Prostate gland (tissue), 2 donors: Measurements from ENCODE around the gene SLC5A10. TPM values are rescaled to one million over a fixed set of nuclear protein-coding genes. Genes with fewer than 3 reads are reported as not detected.

Experiments used
- DNase-seq: peaks from one replicate; pipeline ENCODE4 v3.0.0-alpha.2; 2019; ENCODE audit warnings: low spot score
- H3K27ac ChIP-seq, 2 donors: fragments of 200-600 bp; sonication (generic); 2 replicates each; pipeline ENCODE4 v1.5.1; 2017 to 2019
- H3K27me3 ChIP-seq: fragments of 200-600 bp; sonication (generic); replicated peaks from 2 replicates; pipeline ENCODE4 v1.5.1; 2019; ENCODE audit not compliant: insufficient read depth
- H3K36me3 ChIP-seq, 2 donors: fragments of 200-600 bp; sonication (generic); 1 replicate in 1 of 2; 2 replicates in 1 of 2; pipeline versions ENCODE4 v1.5.1 to v1.8.1; 2017 to 2019
- H3K4me1 ChIP-seq: fragments of 200-600 bp; sonication (generic); replicated peaks from 2 replicates; pipeline ENCODE4 v1.5.1; 2019
- H3K4me3 ChIP-seq, 2 donors: fragments of 200-600 bp; sonication (generic); 2 replicates each; pipeline ENCODE4 v1.5.1; 2017 to 2019
- H3K9me3 ChIP-seq: fragments of 200-600 bp; sonication (generic); 2 replicates; pipeline ENCODE4 v1.5.1; 2017
- POLR2A ChIP-seq: fragments of 450-650 bp; IDR thresholded peaks from one replicate; pipeline ENCODE4 v1.6.1; 2016; ENCODE audit warnings: antibody characterized with exemption, mild to moderate bottlenecking
- POLR2AphosphoS5 ChIP-seq: sonication (generic); formaldehyde crosslinking; IDR thresholded peaks from one replicate; pipeline ENCODE4 v1.6.1; 2017; ENCODE audit warnings: antibody characterized with exemption
- WGBS: methylation state at CpG from one replicate; pipeline ENCODE4 v1.1.5; 2018; 5-methylcytosine and 5-hydroxymethylcytosine counted together
- intact Hi-C: fragments of 100-400 bp; cut with DNase I; formaldehyde crosslinking; loops from one replicate; pipeline ENCODE4 v1.14.2; 2022
- total RNA-seq, 2 donors: library from RNA; depleted of rRNA; stranded (reverse); fragments of >200 nt; gene quantifications; one replicate each; pipeline ENCODE4 v1.1.0, GENCODE V29; 2016
- TF ChIP-seq, protein P1 (sequence below), 4 experiments: fragments of 200-600 bp in 2 of 4; fragments of 450-650 bp in 2 of 4; sonication (generic) in 2 of 4; IDR thresholded peaks; 1 replicate in 3 of 4; 2 replicates in 1 of 4; pipeline ENCODE4 v1.5.1; 2016 to 2019; ENCODE audit warnings: antibody characterized with exemption in 4 of 4, mild to moderate bottlenecking in 2 of 4, moderate library complexity in 2 of 4

The SLC5A10 gene
- total RNA-seq, 2 donors from 2014 or later, result not detected

DNA sequence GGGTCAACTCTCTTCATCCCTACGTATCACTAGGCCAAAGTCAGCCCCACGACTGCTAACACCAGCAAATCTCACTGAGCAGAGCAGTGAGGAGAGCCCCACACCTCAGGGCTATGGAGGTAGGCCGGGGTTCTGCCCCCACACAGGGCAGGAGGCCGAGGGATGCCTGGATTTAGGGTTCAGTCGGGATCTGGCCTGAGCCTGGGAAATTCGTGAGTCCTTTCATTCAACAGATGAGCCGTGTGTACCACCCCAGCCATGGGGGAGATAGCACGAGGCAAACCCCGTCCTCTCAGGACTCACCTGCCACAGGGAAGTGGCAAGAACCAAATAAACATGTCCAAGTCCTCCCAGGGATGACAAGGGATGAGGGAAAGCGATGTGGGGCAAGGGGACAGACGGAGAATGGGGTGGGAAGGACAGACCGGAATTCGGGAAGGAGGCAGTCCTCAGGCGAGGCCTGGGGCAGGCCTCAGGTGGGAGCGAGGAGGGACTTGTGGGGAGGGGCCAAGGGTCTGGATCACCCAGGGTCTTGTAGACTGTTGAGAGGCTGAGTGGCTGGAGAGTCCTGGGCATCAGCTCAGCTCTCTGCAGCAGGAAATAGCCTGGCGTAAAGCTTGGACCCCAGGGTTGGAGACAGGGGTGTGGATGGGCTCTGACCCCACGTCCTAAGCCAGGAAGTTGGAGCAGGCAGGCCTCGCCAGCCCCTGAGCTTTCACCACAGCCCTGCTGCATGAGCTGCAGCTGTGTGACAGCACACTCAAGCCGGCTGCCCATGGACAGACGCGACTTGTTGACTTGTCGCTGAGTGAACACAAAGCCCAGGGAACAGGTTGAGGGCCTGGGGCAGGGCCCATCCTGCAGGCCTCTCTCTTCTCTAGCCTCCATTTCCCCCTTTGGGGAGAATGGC lies 60.5 kb downstream of the SLC5A10 start:
- intact Hi-C loops, result no loop called here
- WGBS, result 93% methylated on average over 22 of the region's 22 CpGs
- Histone ChIP-seq H3K36me3 (no peaks in the 10 kb centered on the region), H3K27me3 (no peaks in the 10 kb centered on the region), H3K9me3 (no peaks in the 10 kb centered on the region), H3K4me3 (no peak overlapping the region), H3K4me1 (no peaks in the 10 kb centered on the region), H3K27ac (no peak overlapping the region)
- no peak for DNase-seq
- no peak for TF ChIP-seq POLR2AphosphoS5

DNA sequence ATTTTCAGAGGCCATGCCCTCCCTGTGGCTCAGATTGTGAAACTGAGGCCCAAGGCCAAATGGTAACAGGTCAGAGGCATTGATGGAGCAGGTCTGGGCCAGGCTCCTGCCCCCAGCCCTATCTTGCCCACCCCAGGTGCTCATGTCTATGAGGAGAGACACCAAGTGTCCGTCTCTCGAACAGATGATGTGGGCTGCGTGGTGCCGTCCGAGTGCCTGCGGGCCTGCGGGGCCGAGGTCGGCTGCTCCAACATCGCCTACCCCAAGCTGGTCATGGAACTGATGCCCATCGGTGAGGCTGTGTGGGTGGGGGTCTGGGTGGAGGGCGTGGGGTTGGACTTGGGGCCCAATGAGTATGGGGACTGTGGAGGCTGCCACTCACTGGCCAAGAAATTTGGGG lies 61.3 kb downstream of the SLC5A10 start:
- Histone ChIP-seq H3K4me3 (no peak overlapping the region), H3K9me3 (no peaks in the 10 kb centered on the region), H3K4me1 (no peaks in the 10 kb centered on the region), H3K27me3 (no peaks in the 10 kb centered on the region), H3K27ac (no peak overlapping the region), H3K36me3 (no peaks in the 10 kb centered on the region)
- 100% methylated on average over 7 of the region's 12 CpGs for WGBS
- DNase-seq, result no peak
- intact Hi-C loops, result no loop called here
- TF ChIP-seq POLR2AphosphoS5 (no peak), POLR2A (no peak)
- TF ChIP-seq, protein P1, sequence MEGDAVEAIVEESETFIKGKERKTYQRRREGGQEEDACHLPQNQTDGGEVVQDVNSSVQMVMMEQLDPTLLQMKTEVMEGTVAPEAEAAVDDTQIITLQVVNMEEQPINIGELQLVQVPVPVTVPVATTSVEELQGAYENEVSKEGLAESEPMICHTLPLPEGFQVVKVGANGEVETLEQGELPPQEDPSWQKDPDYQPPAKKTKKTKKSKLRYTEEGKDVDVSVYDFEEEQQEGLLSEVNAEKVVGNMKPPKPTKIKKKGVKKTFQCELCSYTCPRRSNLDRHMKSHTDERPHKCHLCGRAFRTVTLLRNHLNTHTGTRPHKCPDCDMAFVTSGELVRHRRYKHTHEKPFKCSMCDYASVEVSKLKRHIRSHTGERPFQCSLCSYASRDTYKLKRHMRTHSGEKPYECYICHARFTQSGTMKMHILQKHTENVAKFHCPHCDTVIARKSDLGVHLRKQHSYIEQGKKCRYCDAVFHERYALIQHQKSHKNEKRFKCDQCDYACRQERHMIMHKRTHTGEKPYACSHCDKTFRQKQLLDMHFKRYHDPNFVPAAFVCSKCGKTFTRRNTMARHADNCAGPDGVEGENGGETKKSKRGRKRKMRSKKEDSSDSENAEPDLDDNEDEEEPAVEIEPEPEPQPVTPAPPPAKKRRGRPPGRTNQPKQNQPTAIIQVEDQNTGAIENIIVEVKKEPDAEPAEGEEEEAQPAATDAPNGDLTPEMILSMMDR (IDR thresholded peaks at IDR 0.05), result no peak

DNA sequence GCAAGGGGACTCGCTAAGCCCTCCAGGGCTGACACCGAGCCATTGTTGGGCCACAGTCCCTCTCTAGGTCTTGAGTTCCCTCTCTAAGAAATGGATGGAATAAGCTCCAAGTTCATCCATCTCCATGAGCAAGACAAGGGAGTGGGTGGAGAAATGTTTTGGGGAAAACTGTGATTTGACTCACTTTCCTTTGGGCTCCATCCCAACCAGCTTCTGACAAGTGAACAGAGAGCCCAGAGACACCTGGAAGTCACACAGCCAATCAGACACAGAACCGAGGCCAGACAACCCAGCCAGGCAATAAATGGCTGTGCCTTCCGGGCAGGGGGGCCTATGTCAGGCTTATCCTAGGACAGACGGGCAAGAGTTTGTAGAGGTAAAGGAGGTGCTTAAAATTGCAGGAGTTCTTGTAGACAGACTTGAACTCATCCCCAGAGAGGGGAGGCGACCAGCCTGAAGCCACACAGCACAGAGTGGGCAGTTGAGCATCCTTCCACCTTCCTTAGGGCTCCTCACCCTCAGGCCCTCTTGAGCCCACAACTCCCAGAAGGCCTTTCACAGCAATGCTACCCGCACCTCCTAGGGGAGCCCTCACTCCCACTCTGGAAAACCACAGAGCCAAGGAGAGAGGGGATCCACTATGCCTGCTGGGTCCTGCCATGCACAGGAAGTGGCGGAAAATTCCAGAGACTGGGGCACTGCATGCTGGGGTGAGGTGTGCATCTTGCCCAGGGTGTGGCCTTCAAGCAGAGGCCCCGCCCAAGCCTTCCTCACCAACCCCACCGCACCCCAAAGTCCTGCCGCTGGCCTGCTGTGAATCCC lies 62.1 kb downstream of the SLC5A10 start:
- no peak for DNase-seq
- Histone ChIP-seq H3K36me3 (no peaks in the 10 kb centered on the region), H3K4me1 (no peaks in the 10 kb centered on the region), H3K27me3 (no peaks in the 10 kb centered on the region), H3K9me3 (no peaks in the 10 kb centered on the region), H3K27ac (no peak overlapping the region), H3K4me3 (no peak overlapping the region)
- WGBS, result 94% methylated on average over 11 of the region's 11 CpGs
- no peak for TF ChIP-seq POLR2A
- no peak for TF ChIP-seq POLR2AphosphoS5
- TF ChIP-seq, protein P1 (IDR thresholded peaks at IDR 0.05), result no peak
- intact Hi-C loops, result no loop called here

DNA sequence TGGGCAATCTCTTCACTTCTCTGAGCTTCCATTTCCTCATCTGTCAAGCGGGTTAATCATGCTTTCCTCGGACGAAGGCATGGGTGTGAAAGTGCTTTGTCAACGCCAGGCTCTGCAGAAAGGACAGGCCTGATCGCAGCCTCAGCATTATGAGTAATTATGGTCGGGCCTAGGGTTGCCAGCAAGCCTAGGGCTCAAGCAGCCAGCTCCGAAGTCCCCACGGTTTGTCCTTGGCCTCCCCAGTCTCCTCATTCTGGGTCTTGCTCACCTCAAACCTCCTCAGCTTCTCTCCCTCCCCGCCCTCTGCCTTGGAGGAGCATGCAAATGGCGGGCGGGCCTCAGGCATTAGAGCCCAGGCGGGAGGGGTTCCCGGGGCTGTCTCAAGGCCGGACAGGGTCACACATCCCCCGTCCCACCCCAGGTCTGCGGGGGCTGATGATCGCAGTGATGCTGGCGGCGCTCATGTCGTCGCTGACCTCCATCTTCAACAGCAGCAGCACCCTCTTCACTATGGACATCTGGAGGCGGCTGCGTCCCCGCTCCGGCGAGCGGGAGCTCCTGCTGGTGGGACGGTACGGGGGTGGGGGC lies 62.8 kb downstream of the SLC5A10 start:
- DNase-seq, result no peak
- no peaks in the 10 kb centered on the region for H3K4me1 ChIP-seq
- no peaks in the 10 kb centered on the region for H3K27me3 ChIP-seq
- TF ChIP-seq, protein P1 (IDR thresholded peaks at IDR 0.05), result no peak
- TF ChIP-seq POLR2A (no peak), POLR2AphosphoS5 (no peak)
- intact Hi-C loops, result no loop called here
- H3K9me3 ChIP-seq, result no peaks in the 10 kb centered on the region
- no peak overlapping the region for H3K27ac ChIP-seq
- H3K36me3 ChIP-seq, result no peaks in the 10 kb centered on the region
- H3K4me3 ChIP-seq, result no peak overlapping the region
- WGBS, result 85% methylated on average over 29 of the region's 29 CpGs

DNA sequence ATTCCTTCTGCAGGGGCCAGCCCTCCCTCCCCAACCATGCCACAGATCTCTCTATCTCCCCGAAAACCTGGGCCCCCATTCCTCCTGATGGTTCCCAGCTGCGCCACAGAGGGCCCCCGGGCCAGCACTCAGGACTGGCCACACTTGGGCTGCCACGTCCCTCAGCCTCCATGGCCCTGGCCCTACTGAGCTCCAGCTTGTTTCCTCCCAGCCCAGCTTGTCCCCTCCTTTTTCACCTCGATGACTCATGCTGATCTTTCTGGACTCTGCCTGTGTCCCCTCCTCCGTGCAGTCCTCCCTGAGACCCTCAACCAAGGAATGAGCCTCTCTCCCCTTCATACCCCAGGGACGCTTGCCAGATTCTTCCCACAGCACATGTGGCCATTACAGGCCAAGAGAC lies 63.5 kb downstream of the SLC5A10 start:
- TF ChIP-seq POLR2A (no peak), POLR2AphosphoS5 (no peak)
- TF ChIP-seq, protein P1 (IDR thresholded peaks at IDR 0.05), result no peak
- no peak for DNase-seq
- 86% methylated on average over 7 of the region's 7 CpGs for WGBS

More for the DNA sequence above, 63.5 kb downstream of the SLC5A10 start:
- Histone ChIP-seq H3K9me3 (no peaks in the 10 kb centered on the region), H3K4me3 (no peak overlapping the region), H3K4me1 (no peaks in the 10 kb centered on the region), H3K27ac (no peak overlapping the region), H3K36me3 (no peaks in the 10 kb centered on the region), H3K27me3 (no peaks in the 10 kb centered on the region)
- intact Hi-C loops, result no loop called here
